ENCODE data around the gene APOL2. TPM values are rescaled to one million over a fixed set of nuclear protein-coding genes. Genes with fewer than 3 reads are reported as not detected.
A peak's percentile ranks its signal among the peaks of the same experiment; 100 is the strongest.

Gene APOL2
- total RNA-seq, 3 donors from 2014 or later: 46.3 to 64.8 (median 56.3) TPM

DNA sequence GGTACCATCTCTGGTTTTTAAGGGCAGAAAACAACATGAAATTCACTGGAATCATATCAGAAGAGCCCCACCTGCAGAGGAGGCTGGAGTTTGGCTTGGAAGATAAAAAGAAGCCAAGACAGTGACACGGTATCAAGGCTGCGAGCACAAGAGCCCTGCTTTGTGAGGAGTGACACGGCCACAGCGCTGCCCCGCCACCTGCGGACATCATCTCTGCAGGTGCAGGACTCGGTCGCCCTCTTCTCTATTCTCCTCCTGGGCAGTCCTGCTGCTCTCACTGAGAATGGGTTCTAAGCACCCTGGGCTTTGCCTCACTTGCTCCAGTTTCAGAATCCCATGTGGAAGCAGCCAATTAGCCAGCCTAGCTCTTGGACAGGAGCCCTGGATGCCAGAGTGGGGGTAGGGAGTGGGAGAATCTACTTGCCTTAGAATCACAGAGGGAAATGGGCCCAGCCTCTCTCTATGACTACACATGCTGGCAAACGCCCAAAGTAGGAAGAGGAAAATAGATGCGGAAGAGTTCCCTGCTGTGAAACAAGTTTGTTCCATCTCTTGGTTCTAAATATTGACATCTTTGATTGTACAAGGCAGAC lies 54.8 kb downstream of the APOL2 start:
- Histone ChIP-seq H3K9me3 (no peaks in the 10 kb centered on the region), H3K4me3 (no peak overlapping the region), H3K4me1 (ENCODE audit: low read depth) (no peaks in the 10 kb centered on the region), H3K36me3 (ENCODE audit: low read depth) (no peaks in the 10 kb centered on the region)
- no peak for ATAC-seq
- intact Hi-C loops (cut with DNase I, micrococcal nuclease): loop anchor here in 1 of 2 donors (5.0 kb wide), 1 partner anchor 37 kb away; no protein-coding TSS in a partner anchor
- TF ChIP-seq, protein P1, sequence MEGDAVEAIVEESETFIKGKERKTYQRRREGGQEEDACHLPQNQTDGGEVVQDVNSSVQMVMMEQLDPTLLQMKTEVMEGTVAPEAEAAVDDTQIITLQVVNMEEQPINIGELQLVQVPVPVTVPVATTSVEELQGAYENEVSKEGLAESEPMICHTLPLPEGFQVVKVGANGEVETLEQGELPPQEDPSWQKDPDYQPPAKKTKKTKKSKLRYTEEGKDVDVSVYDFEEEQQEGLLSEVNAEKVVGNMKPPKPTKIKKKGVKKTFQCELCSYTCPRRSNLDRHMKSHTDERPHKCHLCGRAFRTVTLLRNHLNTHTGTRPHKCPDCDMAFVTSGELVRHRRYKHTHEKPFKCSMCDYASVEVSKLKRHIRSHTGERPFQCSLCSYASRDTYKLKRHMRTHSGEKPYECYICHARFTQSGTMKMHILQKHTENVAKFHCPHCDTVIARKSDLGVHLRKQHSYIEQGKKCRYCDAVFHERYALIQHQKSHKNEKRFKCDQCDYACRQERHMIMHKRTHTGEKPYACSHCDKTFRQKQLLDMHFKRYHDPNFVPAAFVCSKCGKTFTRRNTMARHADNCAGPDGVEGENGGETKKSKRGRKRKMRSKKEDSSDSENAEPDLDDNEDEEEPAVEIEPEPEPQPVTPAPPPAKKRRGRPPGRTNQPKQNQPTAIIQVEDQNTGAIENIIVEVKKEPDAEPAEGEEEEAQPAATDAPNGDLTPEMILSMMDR (IDR thresholded peaks at IDR 0.05): no peak
- DNase-seq: peak in 1 of 3 donors; percentile 32

DNA sequence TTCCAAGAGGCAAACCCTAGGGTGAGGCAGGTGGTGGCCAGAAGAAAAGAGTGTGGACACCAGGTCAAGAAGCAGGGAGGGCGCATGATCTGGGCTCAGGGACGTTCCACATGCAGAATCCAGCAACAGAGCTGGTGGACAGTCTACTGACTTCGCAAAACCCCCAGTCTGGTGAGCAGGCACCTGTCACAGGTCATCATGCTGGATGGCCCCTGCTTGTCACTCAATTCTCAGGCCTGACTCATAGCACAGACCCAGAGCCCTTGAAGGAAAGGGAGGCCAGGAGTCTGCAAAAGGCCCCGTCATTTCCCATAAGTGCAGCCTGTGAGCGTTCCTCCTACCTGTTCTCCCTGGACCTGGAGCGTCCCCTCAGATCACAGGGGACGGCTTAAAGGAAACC lies 55.9 kb downstream of the APOL2 start:
- H3K36me3 ChIP-seq (ENCODE audit: low read depth): no peaks in the 10 kb centered on the region
- ATAC-seq (no peak), DNase-seq (no peak)
- H3K4me3 ChIP-seq: no peak overlapping the region
- intact Hi-C loops (cut with DNase I, micrococcal nuclease): loop anchor here in 1 of 2 donors (5.0 kb wide), 1 partner anchor 36 kb away; no protein-coding TSS in a partner anchor
- TF ChIP-seq, protein P1 (IDR thresholded peaks at IDR 0.05): no peak
- H3K9me3 ChIP-seq: no peaks in the 10 kb centered on the region
- no peaks in the 10 kb centered on the region for H3K4me1 ChIP-seq (ENCODE audit: low read depth)

DNA sequence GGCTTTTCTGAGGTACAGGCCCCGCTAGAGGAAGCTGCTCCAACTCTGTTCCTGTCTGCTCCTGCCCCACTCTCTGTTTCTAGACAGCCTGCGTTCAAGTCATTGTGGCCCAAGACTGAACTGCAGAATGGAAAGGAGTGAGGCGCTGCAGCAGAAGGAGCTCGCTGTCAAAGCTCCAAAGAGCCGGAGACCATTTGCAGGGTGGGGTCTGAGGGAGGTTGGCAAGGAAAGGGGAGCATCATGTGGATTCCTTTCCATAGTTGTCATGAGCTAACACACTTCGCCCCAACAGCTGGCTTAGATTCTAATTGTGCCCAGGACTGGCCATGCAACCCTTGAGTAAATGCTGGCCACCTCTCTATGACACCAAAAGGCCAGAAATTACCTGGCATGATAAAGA lies 56.5 kb downstream of the APOL2 start:
- Histone ChIP-seq H3K36me3 (ENCODE audit: low read depth) (no peaks in the 10 kb centered on the region), H3K9me3 (no peaks in the 10 kb centered on the region), H3K4me1 (ENCODE audit: low read depth) (no peaks in the 10 kb centered on the region), H3K4me3 (no peak overlapping the region)
- TF ChIP-seq, protein P1 (IDR thresholded peaks at IDR 0.05): no peak
- intact Hi-C loops (cut with DNase I, micrococcal nuclease): loop anchor here in 1 of 2 donors (5.0 kb wide), 1 partner anchor 36 kb away; no protein-coding TSS in a partner anchor
- DNase-seq (no peak), ATAC-seq (no peak)

DNA sequence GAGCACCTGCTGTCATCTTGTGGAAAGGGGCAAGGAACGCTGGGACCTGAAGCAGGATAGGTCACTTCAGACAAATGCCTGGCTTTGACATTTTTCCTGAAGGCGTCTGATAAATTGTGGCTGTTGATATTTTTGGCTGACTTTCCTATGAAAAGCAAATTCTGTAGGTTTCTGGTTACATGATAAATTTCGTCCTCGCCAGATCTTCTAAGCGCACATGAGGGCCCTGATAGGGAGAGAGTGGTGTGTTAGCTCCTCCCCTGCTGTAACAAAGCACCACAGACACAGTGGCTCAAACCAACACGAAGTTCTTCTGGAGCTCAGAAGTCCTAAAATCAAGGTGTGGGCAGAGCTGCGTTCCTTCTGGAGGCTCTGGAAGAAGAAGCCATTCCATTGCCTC lies 57.3 kb downstream of the APOL2 start:
- intact Hi-C loops (cut with DNase I, micrococcal nuclease): loop anchor here in 1 of 2 donors (5.0 kb wide), 1 partner anchor 35 kb away; no protein-coding TSS in a partner anchor
- no peaks in the 10 kb centered on the region for H3K4me1 ChIP-seq (ENCODE audit: low read depth)

DNA sequence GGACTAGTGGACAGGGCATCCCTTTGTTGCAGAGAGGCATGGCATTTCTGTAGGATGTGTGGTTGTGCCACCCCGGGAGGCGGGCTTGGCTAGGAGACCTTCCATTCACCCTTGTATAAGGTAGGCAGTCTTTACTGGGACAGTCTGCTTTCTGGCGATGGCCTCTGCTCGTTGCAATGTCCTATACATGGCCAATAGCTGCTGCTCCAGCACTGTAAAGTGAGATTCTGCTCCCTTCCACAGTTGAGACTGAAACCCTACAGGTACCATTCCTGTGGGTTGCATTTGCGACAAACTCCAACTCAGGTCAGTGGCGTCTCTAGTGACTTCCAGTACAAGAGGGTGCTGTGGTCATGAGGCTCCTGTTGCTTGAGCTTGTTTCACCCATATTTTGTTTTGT lies 58.4 kb downstream of the APOL2 start:
- intact Hi-C loops (cut with DNase I, micrococcal nuclease): loop anchor here in 1 of 2 donors (5.0 kb wide), 1 partner anchor 34 kb away; no protein-coding TSS in a partner anchor
- Histone ChIP-seq H3K4me1 (ENCODE audit: low read depth) (no peaks in the 10 kb centered on the region), H3K9me3 (no peaks in the 10 kb centered on the region), H3K36me3 (ENCODE audit: low read depth) (no peaks in the 10 kb centered on the region), H3K4me3 (no peak overlapping the region)
- DNase-seq: no peak
- TF ChIP-seq, protein P1 (IDR thresholded peaks at IDR 0.05): no peak
- no peak for ATAC-seq

More for the DNA sequence above, 57.3 kb downstream of the APOL2 start:
- DNase-seq (no peak), ATAC-seq (no peak)
- H3K36me3 ChIP-seq (ENCODE audit: low read depth): no peaks in the 10 kb centered on the region
- TF ChIP-seq, protein P1 (IDR thresholded peaks at IDR 0.05): no peak
- H3K9me3 ChIP-seq: no peaks in the 10 kb centered on the region
- H3K4me3 ChIP-seq: no peak overlapping the region

Measured in mucosa of descending colon (tissue), 3 donors.